Mesendoderm (in vitro differentiated cells): ENCODE measurements around the gene C16orf90.
"Not testable (repeated sequence)": the region's sequence is repeated elsewhere in the genome, so short reads cannot be mapped to it uniquely, and the experiment has no call there.

Experiments
- DNase-seq: peaks from one replicate; pipeline ENCODE4 v3.0.0; 2013
- H2AK5ac ChIP-seq: 2 replicates; pipeline ENCODE4 v1.6.1; 2013; ENCODE audit warnings: low read length, inconsistent platforms
- H2BK120ac ChIP-seq: 2 replicates; pipeline ENCODE4 v1.6.1; 2013; ENCODE audit warnings: low read depth, mild to moderate bottlenecking, low read length, moderate library complexity, mixed read lengths
- H2BK15ac ChIP-seq: replicated peaks from 2 replicates; pipeline ENCODE4 v1.6.1; 2013; ENCODE audit warnings: low read depth, mild to moderate bottlenecking, moderate library complexity
- H2BK5ac ChIP-seq: 2 replicates; pipeline ENCODE4 v1.6.1; 2013; ENCODE audit warnings: low read length, inconsistent platforms
- H3K18ac ChIP-seq: 2 replicates; pipeline ENCODE4 v1.6.1; 2013; ENCODE audit warnings: mild to moderate bottlenecking, low read length, mixed read lengths
- H3K23ac ChIP-seq: one replicate; pipeline ENCODE4 v1.6.1; 2013; ENCODE audit warnings: low read length
- H3K27ac ChIP-seq: 2 replicates; pipeline ENCODE4 v1.5.1; 2013; ENCODE audit warnings: low read depth, mild to moderate bottlenecking, inconsistent platforms, low read length, moderate library complexity
- H3K27me3 ChIP-seq: 2 replicates; pipeline ENCODE4 v1.6.1; 2013; ENCODE audit warnings: low read length, control low read depth, mild to moderate bottlenecking, inconsistent platforms; ENCODE audit not compliant: insufficient read depth, poor library complexity
- H3K36me3 ChIP-seq: 2 replicates; pipeline ENCODE4 v1.6.1; 2013; ENCODE audit warnings: low read length, inconsistent platforms; ENCODE audit not compliant: control insufficient read depth, insufficient read depth
- H3K4ac ChIP-seq: one replicate; pipeline ENCODE4 v1.6.1; 2013; ENCODE audit warnings: low read depth, mild to moderate bottlenecking, low read length, moderate library complexity
- H3K4me1 ChIP-seq: 2 replicates; pipeline ENCODE4 v1.6.1; 2013; ENCODE audit warnings: low read depth, low read length, inconsistent platforms; ENCODE audit not compliant: control insufficient read depth
- H3K4me2 ChIP-seq: 2 replicates; pipeline ENCODE4 v1.6.1; 2013; ENCODE audit warnings: low read length
- H3K4me3 ChIP-seq: 2 replicates; pipeline ENCODE4 v1.5.1; 2013; ENCODE audit warnings: mild to moderate bottlenecking, low read length
- H3K56ac ChIP-seq: one replicate; pipeline ENCODE4 v1.6.1; 2013; ENCODE audit warnings: low read length
- H3K79me1 ChIP-seq: 2 replicates; pipeline ENCODE4 v1.6.1; 2013; ENCODE audit warnings: low read length, inconsistent platforms
- H3K79me2 ChIP-seq: 2 replicates; pipeline ENCODE4 v1.6.1; 2013; ENCODE audit warnings: mild to moderate bottlenecking, low read length; ENCODE audit not compliant: control insufficient read depth, insufficient read depth
- H3K9ac ChIP-seq: 2 replicates; pipeline ENCODE4 v1.6.1; 2013; ENCODE audit warnings: low read length, inconsistent platforms
- H4K5ac ChIP-seq: one replicate; pipeline ENCODE4 v1.6.1; 2013; ENCODE audit warnings: low read length
- H4K8ac ChIP-seq: one replicate; pipeline ENCODE4 v1.6.1; 2013; ENCODE audit warnings: low read depth, mild to moderate bottlenecking, control low read depth, low read length, moderate library complexity
- WGBS: extraction: QIAGEN DNeasy Blood & Tissue Kit; methylation state at CpG from one replicate; pipeline ENCODE4 v1.1.7; 2013; ENCODE audit warnings: low lambda C conversion rate, missing lambda C conversion rate; ENCODE audit not compliant: insufficient coverage; ENCODE audit errors: extremely low coverage; 5-methylcytosine and 5-hydroxymethylcytosine counted together

Gene C16orf90

GRCh38 chr16:3474870-3475269 is 20.4 kb downstream of the C16orf90 start:
- not testable (repeated sequence) for H2BK5ac ChIP-seq, H3K4me3 ChIP-seq, H3K18ac ChIP-seq, H3K23ac ChIP-seq, H3K9ac ChIP-seq, H2AK5ac ChIP-seq, H4K5ac ChIP-seq, H2BK120ac ChIP-seq, H4K8ac ChIP-seq, H3K27ac ChIP-seq, H3K4me1 ChIP-seq, H3K27me3 ChIP-seq, H3K4ac ChIP-seq, H3K4me2 ChIP-seq, DNase-seq, H3K56ac ChIP-seq, H2BK15ac ChIP-seq, H3K36me3 ChIP-seq
- Histone ChIP-seq H3K79me1 (peaks cover 26% of the 10 kb centered on the region), H3K79me2 (peaks cover 33% of the 10 kb centered on the region)
- WGBS, result no CpG with 5 or more reads among the region's 7 CpGs

GRCh38 chr16:3474136-3474779 is 21.0 kb downstream of the C16orf90 start:
- H3K9ac ChIP-seq, result no peak overlapping the region
- no peak overlapping the region for H3K23ac ChIP-seq
- H2BK5ac ChIP-seq, result no peak overlapping the region
- no peak overlapping the region for H4K5ac ChIP-seq
- WGBS, result no CpG with 5 or more reads among the region's 16 CpGs
- peaks cover 2% of the 10 kb centered on the region for H3K36me3 ChIP-seq
- no peak overlapping the region for H3K4me2 ChIP-seq
- H4K8ac ChIP-seq, result no peak overlapping the region
- H3K56ac ChIP-seq, result no peak overlapping the region
- H3K18ac ChIP-seq, result no peak overlapping the region
- no peaks in the 10 kb centered on the region for H3K4me1 ChIP-seq
- H3K27me3 ChIP-seq, result no peaks in the 10 kb centered on the region
- H3K27ac ChIP-seq, result no peak overlapping the region
- H3K79me2 ChIP-seq, result peaks cover 38% of the 10 kb centered on the region
- H2BK120ac ChIP-seq, result no peak overlapping the region
- no peak overlapping the region for H2AK5ac ChIP-seq
- no peak overlapping the region for H2BK15ac ChIP-seq
- no peak overlapping the region for H3K4ac ChIP-seq
- H3K79me1 ChIP-seq, result peaks cover 26% of the 10 kb centered on the region
- DNase-seq, result no peak
- no peak overlapping the region for H3K4me3 ChIP-seq

DNA sequence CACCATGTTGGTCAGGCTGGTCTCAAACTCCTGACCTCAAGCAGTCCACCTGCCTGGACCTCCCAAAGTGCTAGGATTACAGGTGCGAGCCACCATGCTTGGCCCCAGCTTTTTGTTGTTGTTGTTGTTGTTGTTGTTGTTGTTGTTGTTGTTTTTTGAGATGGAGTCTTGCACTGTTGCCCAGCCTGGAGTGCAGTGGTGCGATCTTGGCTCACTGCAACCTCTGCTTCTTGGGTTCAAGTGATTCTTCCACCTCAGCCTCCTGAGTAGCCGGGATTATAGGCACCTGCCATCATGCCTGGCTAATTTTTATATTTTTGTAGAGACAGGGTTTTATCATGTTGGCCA is 21.7 kb downstream of the C16orf90 start:
- H3K9ac ChIP-seq, H3K4me2 ChIP-seq, H3K27me3 ChIP-seq, H3K23ac ChIP-seq, H2BK120ac ChIP-seq, H2BK15ac ChIP-seq, H2BK5ac ChIP-seq, H3K4me3 ChIP-seq, H3K56ac ChIP-seq, H3K4ac ChIP-seq, DNase-seq, H3K27ac ChIP-seq, H3K4me1 ChIP-seq, H4K5ac ChIP-seq, H3K36me3 ChIP-seq, H3K18ac ChIP-seq, H2AK5ac ChIP-seq, H4K8ac ChIP-seq: not testable (repeated sequence)
- peaks cover 27% of the 10 kb centered on the region for H3K79me1 ChIP-seq
- peaks cover 43% of the 10 kb centered on the region for H3K79me2 ChIP-seq
- WGBS, result no CpG with 5 or more reads among the region's 3 CpGs

- Histone ChIP-seq H3K79me1 (peaks cover 24% of the 10 kb centered on the region), H3K9ac (no peak overlapping the region), H3K79me2 (peaks cover 46% of the 10 kb centered on the region), H3K4ac (no peak overlapping the region), H2BK15ac (no peak overlapping the region), H3K27me3 (no peaks in the 10 kb centered on the region), H3K36me3 (no peaks in the 10 kb centered on the region), H3K18ac (no peak overlapping the region), H4K8ac (no peak overlapping the region), H4K5ac (no peak overlapping the region), H3K27ac (no peak overlapping the region), H3K4me1 (peaks cover 3% of the 10 kb centered on the region), H2AK5ac (no peak overlapping the region), H3K4me3 (no peak overlapping the region), H2BK120ac (no peak overlapping the region), H3K4me2 (no peak overlapping the region), H2BK5ac (no peak overlapping the region), H3K23ac (no peak overlapping the region), H3K56ac (no peak overlapping the region)
- WGBS, result no CpG with 5 or more reads among the region's 10 CpGs
- DNase-seq, result no peak
Measured at GRCh38 chr16:3472878-3473595, 22.3 kb downstream of the C16orf90 start.

DNA sequence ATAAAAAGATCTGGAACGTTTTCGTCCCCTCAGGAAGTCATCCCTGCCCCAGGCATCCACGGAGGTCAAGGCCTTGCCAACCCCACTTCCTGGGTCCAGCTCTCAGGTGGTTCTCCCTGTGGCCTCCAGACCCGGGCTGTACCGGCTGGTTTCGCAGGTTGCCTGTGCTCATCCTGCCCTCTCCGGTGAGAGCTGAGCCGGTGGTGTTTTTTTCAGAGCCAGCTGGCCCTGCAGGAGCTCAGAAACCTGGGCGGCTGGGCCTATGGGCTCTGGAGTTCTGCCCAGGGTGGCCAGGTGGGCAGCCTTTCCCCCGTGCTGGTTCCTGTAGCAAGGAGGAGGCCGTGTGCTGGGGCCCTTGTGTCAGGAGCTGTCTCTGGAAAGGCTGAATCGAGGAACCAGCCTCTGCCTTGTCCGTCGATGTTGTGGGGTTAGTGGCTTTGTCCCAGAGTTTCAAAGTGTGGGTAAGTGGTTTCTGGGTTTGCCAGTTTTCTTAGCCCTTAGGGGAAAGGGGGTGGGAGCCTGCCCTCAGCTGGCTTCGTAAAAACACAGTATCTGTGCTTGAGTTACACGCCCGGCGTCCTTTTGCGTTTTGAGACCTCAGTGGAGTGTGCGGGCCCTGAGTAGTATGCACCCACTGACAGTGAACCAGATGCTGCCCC is 23.6 kb downstream of the C16orf90 start:
- Histone ChIP-seq H3K27me3 (no peaks in the 10 kb centered on the region), H3K36me3 (no peaks in the 10 kb centered on the region), H2AK5ac (no peak overlapping the region), H3K27ac (no peak overlapping the region), H4K8ac (no peak overlapping the region), H3K4me2 (no peak overlapping the region), H3K79me2 (peaks cover 59% of the 10 kb centered on the region), H3K56ac (no peak overlapping the region), H2BK120ac (no peak overlapping the region), H3K79me1 (peaks cover 32% of the 10 kb centered on the region), H3K4me1 (peaks cover 3% of the 10 kb centered on the region), H2BK15ac (no peak overlapping the region), H3K9ac (no peak overlapping the region), H4K5ac (no peak overlapping the region), H3K23ac (no peak overlapping the region), H3K4me3 (no peak overlapping the region), H3K18ac (no peak overlapping the region), H3K4ac (no peak overlapping the region), H2BK5ac (no peak overlapping the region)
- WGBS, result no CpG with 5 or more reads among the region's 20 CpGs
- no peak for DNase-seq
